KMS-11 (cell line): ENCODE measurements around the gene SERPINB10.

ENCODE experiments used
- H2AFZ ChIP-seq: fragments of 200-600 bp; sonication (generic); 2 replicates; pipeline ENCODE4 v1.6.1; 2016; ENCODE audit warnings: antibody characterized with exemption, mixed run types, low read depth
- H3K27ac ChIP-seq: fragments of 200-600 bp; sonication (generic); 2 replicates; pipeline ENCODE4 v1.6.1; 2016; ENCODE audit warnings: mild to moderate bottlenecking, mixed run types
- H3K27me3 ChIP-seq: fragments of 200-600 bp; sonication (generic); 2 replicates; pipeline ENCODE4 v1.6.1; 2017; ENCODE audit warnings: mild to moderate bottlenecking, low read depth, mixed run types, moderate library complexity; ENCODE audit not compliant: insufficient read depth
- H3K36me3 ChIP-seq: fragments of 200-600 bp; sonication (generic); 2 replicates; pipeline ENCODE4 v1.6.1; 2017; ENCODE audit warnings: mild to moderate bottlenecking, mixed run types; ENCODE audit not compliant: insufficient read depth
- H3K4me1 ChIP-seq: fragments of 200-600 bp; sonication (generic); 2 replicates; pipeline ENCODE4 v1.6.1; 2016; ENCODE audit warnings: mild to moderate bottlenecking, low read depth, mixed run types; ENCODE audit not compliant: poor library complexity, severe bottlenecking
- H3K4me2 ChIP-seq: fragments of 200-600 bp; sonication (generic); 2 replicates; pipeline ENCODE4 v1.7.0; 2016; ENCODE audit warnings: mild to moderate bottlenecking, mixed run types
- H3K4me3 ChIP-seq: fragments of 200-600 bp; sonication (generic); IDR thresholded peaks from 2 replicates; pipeline ENCODE4 v1.6.1; 2017; ENCODE audit warnings: low read depth, low read length, mixed read lengths; ENCODE audit not compliant: insufficient read depth
- H3K79me2 ChIP-seq: fragments of 200-600 bp; sonication (generic); 2 replicates; pipeline ENCODE4 v1.6.1; 2016; ENCODE audit warnings: low read depth, mixed run types; ENCODE audit not compliant: insufficient read depth
- H3K9ac ChIP-seq: fragments of 200-600 bp; sonication (generic); 2 replicates; pipeline ENCODE4 v1.6.1; 2016; ENCODE audit warnings: mild to moderate bottlenecking, mixed run types
- H4K20me1 ChIP-seq: fragments of 200-600 bp; sonication (generic); 2 replicates; pipeline ENCODE4 v1.6.1; 2016; ENCODE audit warnings: mild to moderate bottlenecking, mixed run types; ENCODE audit not compliant: insufficient read depth
- CTCF ChIP-seq: fragments of 200-600 bp; sonication (generic); conservative IDR thresholded peaks from 2 replicates; pipeline ENCODE4 v1.6.1; 2017; ENCODE audit warnings: low read depth, mild to moderate bottlenecking, antibody characterized with exemption, low read length, moderate library complexity, mixed read lengths

The SERPINB10 gene

GRCh38 chr18:63871836-63872235 is 35.9 kb upstream of the SERPINB10 start:
- no peak for TF ChIP-seq CTCF
- Histone ChIP-seq H3K27me3 (no peaks in the 10 kb centered on the region), H3K4me1 (peaks cover 35% of the 10 kb centered on the region), H3K4me3 (no peak overlapping the region), H2AFZ (no peak overlapping the region), H3K4me2 (no peak overlapping the region), H3K9ac (no peak overlapping the region), H3K27ac (no peak overlapping the region), H4K20me1 (no peaks in the 10 kb centered on the region), H3K36me3 (no peaks in the 10 kb centered on the region), H3K79me2 (no peaks in the 10 kb centered on the region)

GRCh38 chr18:63872586-63872985 is 35.2 kb upstream of the SERPINB10 start:
- no peak overlapping the region for H2AFZ ChIP-seq
- no peak overlapping the region for H3K4me3 ChIP-seq
- no peak for TF ChIP-seq CTCF
- no peaks in the 10 kb centered on the region for H3K79me2 ChIP-seq
- no peaks in the 10 kb centered on the region for H3K36me3 ChIP-seq
- no peaks in the 10 kb centered on the region for H4K20me1 ChIP-seq
- H3K4me2 ChIP-seq: no peak overlapping the region
- no peaks in the 10 kb centered on the region for H3K27me3 ChIP-seq
- no peak overlapping the region for H3K27ac ChIP-seq
- peaks cover 27% of the 10 kb centered on the region for H3K4me1 ChIP-seq
- H3K9ac ChIP-seq: no peak overlapping the region

GRCh38 chr18:63878343-63878742 is 29.4 kb upstream of the SERPINB10 start:
- Histone ChIP-seq H3K9ac (no peak overlapping the region), H3K27me3 (no peaks in the 10 kb centered on the region), H3K4me2 (no peak overlapping the region), H2AFZ (no peak overlapping the region), H3K27ac (no peak overlapping the region), H3K4me3 (no peak overlapping the region), H4K20me1 (no peaks in the 10 kb centered on the region), H3K79me2 (no peaks in the 10 kb centered on the region), H3K4me1 (no peaks in the 10 kb centered on the region), H3K36me3 (no peaks in the 10 kb centered on the region)
- no peak for TF ChIP-seq CTCF

- no peaks in the 10 kb centered on the region for H4K20me1 ChIP-seq
- H3K4me3 ChIP-seq: no peak overlapping the region
- H3K27ac ChIP-seq: no peak overlapping the region
- no peak overlapping the region for H3K4me2 ChIP-seq
- H2AFZ ChIP-seq: no peak overlapping the region
- H3K79me2 ChIP-seq: no peaks in the 10 kb centered on the region
- H3K36me3 ChIP-seq: no peaks in the 10 kb centered on the region
- H3K4me1 ChIP-seq: no peaks in the 10 kb centered on the region
- no peak for TF ChIP-seq CTCF
- no peaks in the 10 kb centered on the region for H3K27me3 ChIP-seq
- no peak overlapping the region for H3K9ac ChIP-seq
Measured at GRCh38 chr18:63878925-63879324, 28.8 kb upstream of the SERPINB10 start.

DNA sequence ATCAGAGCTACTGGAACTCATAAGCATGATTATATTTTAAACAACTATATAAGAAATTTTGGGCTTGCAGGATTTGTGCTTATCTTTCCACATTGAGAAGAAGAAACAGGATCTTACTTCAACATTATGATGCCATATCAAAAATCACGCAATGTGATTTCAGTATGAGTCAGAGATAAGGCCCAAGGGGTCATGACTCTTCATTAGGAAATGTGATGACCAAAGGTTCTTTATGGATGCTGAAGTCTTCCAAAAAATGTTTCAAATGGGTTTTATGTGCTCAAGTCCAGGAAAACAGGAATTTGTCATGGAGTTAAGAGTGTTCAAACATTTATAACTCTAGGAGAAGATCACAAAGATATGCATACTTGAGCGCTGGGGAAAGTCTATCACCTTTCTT is 28.0 kb upstream of the SERPINB10 start:
- H3K27me3 ChIP-seq: no peaks in the 10 kb centered on the region
- no peak overlapping the region for H3K27ac ChIP-seq
- TF ChIP-seq CTCF: no peak
- no peaks in the 10 kb centered on the region for H4K20me1 ChIP-seq
- no peaks in the 10 kb centered on the region for H3K4me1 ChIP-seq
- H3K4me3 ChIP-seq: no peak overlapping the region
- H2AFZ ChIP-seq: no peak overlapping the region
- no peaks in the 10 kb centered on the region for H3K36me3 ChIP-seq
- no peak overlapping the region for H3K9ac ChIP-seq
- H3K4me2 ChIP-seq: no peak overlapping the region
- H3K79me2 ChIP-seq: no peaks in the 10 kb centered on the region
